C4-2B (cell line): ENCODE measurements around the gene CLGN.

Source experiments
- CTCF ChIP-seq: fragments of 450-650 bp; conservative IDR thresholded peaks from 2 replicates; pipeline ENCODE4 v1.5.1; 2017; ENCODE audit warnings: mild to moderate bottlenecking
- ZFX ChIP-seq: fragments of 450-650 bp; IDR thresholded peaks from 2 replicates; pipeline ENCODE4 v1.6.1; 2017

DNA sequence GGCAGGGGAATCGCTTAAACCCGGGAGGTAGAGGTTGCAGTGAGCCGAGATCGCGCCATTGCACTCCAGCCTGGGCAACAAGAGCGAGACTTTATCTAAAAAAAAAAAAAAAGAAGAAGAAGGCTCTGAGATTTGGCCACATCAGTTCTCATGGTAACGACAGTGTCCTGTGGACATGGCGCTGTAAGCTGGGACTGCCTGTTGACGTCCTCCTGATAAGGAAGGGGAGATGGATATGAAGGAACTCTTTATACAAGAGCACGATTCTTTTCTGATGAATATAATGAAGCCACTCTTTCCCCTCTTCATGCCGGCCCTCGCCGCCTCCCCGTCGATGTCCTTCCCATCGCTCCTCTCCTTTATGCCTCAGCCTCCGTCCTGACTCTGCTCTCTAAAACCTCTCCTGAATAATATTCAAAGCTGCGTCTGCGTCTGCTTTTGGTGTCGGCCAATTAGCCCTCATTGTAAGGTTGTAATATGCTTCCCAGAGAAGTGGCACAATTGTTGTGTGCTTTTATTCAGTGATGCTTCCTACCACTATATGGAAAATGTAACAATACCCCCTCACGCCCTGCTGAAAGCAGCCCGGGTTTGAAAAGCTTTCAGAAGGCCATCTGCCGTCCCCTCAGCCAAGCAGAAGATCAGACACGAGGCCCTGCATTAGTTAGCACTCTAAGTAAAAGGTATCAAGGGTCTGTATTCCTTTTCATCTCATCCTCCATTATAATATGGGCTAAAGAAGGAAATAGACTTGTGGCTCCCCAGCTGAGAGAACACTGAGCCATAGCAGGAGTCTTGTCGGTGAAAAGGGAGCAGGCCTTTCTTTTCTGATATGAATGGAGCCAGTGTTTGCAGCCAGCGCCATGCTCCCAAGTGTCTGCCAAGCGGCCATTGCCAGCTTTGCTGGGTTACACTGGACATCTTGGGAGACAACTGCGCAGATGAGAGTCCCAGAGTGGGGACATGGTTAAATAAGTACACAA, 76.1 kb downstream of the CLGN start:
- TF ChIP-seq CTCF (no peak), ZFX (no peak)
